ENCODE data around the gene LZTS2.

LZTS2 gene

DNA sequence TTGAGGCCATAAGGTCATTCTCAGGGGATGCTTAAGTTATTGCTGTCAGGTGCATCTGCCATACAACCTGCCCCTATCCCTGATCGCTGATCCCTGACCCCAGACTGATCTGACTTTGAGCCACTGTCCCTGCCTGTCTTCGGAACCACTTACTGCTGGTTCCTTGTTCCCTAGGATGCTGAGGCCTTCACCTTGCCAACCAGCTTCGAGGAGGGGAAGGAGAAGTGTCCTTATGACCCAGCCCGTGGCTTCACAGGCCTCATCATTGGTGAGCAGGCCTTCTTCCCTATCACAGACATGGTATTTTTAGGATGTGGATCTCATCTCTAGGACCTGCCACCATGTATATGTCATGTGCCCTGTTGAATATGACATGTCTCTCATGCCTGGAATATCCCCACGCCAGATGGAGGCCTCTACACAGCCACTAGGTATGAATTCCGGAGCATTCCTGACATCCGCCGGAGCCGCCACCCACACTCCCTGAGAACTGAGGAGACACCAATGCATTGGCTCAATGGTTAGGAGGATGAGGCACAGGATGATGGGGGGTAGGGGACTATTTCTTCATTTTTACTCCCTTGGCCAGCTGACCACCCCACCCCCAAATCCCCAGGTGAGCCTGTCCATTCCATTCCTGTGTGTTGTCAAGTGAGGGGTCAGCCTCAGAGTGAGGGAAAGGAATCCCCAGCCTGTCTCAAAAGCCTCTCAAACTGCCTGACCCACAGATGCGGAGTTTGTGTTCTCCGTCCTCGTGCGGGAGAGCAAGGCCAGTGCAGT lies 21.3 kb upstream of the LZTS2 start:
- DNase-seq (ENCODE audit: low spot score) = no peak

DNA sequence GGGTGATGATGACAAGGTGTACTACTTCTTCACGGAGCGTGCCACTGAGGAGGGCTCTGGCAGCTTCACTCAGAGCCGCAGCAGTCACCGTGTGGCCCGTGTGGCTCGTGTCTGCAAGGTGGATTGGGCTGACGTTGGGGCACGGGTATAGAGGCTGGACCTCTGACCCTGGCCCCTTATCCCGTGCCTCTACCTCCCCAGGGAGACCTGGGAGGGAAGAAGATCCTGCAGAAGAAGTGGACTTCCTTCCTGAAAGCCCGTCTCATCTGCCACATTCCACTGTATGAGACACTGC lies 20.8 kb upstream of the LZTS2 start:
- DNase-seq (ENCODE audit: low spot score) = no peak

DNA sequence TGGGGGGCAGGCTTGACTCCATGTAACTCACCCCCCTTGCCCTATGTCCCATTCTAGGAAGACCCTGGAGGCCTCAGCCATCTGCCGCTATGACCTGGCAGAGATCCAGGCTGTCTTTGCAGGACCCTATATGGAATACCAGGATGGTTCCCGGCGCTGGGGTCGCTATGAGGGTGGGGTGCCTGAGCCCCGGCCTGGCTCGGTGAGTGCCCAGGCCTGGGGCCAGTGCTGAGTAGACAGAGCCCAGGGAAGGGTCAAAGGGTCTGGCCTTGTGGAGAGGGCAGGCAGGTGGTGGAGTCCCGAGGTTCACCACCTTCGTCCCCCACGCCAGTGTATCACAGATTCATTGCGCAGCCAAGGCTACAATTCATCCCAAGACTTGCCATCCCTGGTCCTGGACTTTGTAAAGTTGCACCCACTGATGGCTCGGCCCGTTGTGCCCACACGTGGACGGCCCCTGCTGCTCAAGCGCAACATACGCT lies 19.8 kb upstream of the LZTS2 start:
- DNase-seq (ENCODE audit: low spot score) = no peak

DNA sequence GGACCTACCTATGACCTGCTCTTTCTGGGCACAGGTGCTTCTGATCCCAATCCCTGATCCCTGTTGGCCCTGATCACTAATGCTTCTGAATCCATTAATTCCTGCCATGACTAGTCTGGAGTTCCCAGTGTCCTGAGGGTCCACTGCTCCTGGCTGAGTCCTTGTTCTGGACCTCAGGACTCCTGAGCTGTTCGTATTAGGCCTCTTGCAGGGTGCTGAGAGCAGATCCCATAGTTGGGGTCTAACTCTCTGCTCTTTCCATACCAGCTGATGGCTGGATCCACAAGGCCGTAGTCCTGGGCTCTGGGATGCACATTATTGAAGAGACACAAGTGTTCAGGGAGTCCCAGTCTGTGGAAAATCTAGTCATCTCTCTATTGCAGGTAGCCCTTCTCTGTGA lies 19.3 kb upstream of the LZTS2 start:
- DNase-seq (ENCODE audit: low spot score) = no peak

DNA sequence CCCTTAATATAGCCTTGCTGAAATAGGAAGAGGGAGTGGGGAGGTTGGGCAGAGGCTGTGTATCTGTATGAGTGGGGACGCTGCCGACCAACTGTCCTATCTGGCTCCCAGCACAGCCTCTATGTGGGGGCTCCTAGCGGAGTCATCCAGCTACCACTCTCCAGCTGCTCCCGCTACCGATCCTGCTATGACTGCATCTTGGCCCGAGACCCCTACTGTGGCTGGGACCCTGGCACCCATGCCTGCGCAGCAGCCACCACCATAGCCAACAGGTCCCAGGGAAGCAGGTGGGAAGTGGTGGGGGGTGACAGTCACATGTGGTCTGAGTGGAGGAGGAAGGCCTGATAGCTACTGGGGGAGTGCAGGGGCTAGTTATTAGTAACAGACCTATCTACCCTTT lies 18.9 kb upstream of the LZTS2 start:
- DNase-seq (ENCODE audit: low spot score) = no peak

DNA sequence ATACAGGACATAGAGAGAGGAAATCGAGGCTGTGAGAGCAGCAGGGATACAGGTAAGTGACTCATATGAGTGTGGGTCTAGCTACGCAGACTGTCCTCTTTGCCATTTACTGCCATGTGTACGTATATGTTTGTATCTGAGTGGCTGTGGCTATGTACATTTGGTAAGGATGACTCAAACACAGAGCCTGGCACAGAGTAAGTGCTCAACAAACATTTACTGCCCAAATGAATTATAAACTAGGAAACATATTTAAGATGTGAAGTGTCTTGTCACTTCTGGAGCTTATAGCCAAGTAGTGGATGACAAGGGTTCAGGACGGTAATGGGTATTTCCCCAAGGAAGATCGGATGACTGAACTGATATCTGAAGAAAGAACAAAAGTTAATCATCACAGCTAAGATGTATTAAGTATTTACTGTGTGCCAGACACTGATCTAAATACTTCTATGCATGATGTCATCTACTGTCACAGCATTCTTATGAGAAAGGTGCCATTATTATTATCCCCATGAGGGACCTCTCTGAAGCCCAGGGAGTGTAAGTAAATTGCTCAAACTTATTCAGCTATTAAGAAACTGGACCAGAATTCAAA lies 18.3 kb upstream of the LZTS2 start:
- DNase-seq (ENCODE audit: low spot score) = no peak

DNA sequence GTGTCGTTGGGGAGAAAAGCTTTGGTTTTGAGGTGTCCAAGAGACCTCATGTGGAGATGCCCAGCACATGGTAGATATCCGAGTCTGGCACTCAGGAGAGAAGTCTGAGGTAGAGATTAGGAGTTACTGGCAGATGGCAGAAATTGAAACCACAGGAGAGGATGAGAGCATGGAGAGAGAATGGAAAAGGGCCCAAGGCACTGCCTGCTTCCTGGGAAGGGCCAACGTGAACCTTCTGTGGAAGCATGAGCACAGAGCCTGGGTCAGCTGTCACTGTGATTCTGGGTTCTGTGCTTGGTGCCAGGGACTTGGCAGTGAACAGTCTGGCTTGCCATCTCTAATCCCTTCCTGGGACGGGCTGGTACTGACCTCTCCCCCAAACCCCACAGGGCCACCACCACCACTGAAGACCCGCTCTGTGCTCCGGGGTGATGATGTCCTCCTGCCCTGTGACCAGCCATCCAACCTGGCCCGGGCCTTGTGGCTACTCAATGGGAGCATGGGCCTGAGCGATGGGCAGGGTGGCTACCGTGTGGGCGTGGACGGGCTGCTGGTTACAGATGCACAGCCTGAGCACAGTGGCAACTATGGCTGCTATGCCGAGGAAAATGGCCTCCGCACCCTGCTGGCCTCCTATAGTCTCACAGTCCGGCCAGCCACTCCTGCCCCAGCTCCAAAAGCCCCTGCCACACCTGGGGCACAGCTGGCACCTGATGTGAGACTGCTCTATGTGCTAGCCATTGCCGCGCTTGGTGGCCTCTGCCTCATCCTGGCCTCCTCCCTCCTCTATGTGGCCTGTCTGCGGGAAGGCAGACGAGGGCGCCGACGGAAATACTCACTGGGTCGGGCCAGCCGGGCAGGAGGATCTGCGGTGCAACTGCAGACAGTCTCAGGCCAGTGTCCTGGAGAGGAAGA lies 16.4 kb upstream of the LZTS2 start:
- no peak for DNase-seq (ENCODE audit: low spot score)

DNA sequence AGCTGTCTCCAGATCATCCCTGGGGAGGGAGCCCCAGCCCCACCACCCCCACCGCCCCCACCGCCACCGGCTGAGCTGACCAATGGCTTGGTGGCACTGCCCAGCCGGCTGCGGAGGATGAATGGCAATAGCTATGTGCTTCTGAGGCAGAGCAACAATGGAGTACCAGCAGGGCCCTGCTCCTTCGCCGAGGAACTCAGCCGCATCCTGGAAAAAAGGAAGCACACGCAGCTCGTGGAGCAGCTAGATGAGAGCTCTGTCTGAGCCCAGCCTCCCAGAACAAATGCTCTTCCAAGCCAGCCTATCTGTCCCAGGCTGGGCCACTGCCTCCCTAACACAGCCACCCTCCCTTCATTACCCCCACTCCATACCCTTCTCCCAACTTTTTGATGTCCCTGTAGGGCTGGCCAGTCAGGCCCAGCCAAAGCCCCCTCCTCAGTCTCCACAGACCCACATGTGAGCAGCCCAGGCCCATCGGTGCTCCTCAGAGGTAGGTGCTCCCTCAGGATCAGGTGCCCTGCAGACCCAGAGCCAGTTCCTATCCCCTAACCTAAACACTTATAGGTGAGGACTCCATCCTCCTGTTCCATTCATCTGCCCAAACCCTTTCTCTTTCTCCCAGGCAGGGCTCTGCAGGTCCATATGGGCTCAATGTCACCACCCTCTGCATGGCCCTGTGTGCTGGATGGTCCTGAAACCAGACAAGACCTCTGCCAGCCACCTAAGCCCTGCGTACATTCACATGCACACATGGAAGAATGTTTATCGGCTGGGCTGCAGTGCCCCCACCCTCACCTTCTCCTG lies 15.5 kb upstream of the LZTS2 start:
- no peak for DNase-seq (ENCODE audit: low spot score)

DNA sequence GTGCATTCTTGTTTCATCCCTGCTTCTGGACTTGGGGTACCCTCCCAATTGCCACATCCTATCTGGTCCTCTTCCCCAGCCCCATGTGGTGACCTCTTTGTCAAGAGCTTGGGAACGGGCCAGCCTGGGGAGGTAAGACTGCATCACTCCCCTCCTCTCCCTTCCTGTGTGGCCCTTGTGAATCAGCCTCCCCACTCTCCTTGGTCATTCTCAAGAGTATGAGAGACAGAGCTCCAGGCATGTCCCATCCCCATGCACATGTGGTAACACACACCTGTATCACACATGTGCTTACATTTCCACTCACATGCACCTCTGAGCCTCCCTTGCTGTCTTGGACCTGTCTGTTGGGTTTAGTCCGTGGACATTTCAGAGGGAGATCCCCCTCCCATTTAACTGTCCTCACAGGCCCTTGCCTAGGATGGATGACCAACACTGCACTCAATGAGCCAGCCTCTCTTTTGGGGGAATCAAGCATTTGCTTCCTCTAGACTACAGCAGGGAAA lies 14.9 kb upstream of the LZTS2 start:
- no peak for DNase-seq (ENCODE audit: low spot score)

DNA sequence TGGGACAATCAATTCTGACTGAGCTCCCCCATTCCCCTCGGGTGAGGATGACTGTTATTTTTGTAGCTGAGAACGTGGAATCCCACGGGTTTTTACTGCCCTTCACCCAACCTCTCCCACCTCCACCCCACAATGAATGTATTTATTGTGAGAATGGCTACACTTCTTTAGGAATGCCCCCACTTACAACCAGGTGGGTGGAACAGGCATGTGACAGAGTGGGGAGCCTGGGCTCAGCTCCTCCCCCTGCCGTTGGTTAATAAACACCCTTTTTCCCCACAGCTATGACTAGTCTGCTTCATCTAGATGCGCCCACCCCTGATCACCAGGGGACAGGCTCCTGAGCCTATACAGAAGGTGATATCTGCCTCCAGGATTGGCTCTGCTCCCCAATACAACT lies 14.3 kb upstream of the LZTS2 start:
- DNase-seq (ENCODE audit: low spot score) = no peak

DNA sequence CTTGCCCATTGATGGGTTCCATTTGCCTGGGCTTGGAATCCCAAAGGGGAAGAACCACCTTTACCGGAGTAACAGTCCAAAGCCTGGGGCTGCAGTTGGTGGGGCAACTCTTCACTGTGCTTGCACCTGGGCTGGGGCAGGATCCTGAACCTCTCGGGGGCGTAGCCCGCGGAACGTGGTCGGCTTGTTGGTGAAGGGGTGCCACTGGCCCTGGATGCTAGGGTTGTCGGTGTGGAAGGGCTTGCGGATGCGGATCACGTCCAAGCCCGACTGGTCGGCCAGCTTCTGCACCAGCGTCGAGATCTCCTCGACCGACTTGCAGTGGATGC lies 13.0 kb upstream of the LZTS2 start:
- no peak for DNase-seq (ENCODE audit: low spot score)

DNA sequence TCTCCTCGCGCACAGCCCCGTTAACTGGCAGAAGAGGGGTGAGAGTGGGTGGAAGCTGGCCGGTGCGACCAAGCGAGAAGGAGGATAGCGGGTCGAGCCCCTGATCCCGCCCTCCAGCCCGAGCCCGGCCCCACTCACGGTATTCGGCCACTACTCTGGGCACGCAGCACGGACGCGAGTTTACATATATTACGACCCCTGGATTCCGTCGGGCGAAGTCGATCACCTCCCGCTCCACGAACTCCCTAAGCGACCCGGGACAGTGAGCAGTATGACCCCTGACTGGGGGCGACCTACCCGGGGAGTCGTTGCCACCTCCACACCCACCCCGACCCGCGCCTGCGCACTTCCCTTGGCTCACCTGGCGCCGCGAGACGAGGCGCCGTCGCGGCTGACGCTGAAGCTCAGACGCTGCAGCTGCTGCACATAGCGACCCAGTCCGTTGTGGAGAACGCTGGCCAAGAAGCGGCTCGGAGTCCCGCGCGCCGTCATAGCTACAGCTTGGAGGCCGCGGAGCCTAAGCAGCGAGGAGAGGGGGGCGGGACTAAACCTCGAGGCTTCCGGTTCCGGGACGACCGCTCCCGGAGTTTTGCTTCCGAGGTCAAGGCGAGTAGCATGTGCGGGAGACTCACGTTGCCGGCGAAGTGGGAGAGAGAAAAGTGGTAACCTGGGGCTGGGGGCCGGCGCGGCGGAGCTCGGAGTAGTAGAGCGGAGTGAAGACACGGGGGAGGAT lies 12.5 kb upstream of the LZTS2 start, which contains the start of the genes MRPL43 and TWNK:
TSS of gene MRPL43 (minus strand) at position 546 of the 733 bp plus-strand sequence. CDS start at position 492, 54 bp downstream.
TSS of gene TWNK (plus strand) at position 592 of the 733 bp plus-strand sequence. CDS start 668 bp downstream, outside the sequence.
- peak; percentile 53 for DNase-seq (ENCODE audit: low spot score)

DNA sequence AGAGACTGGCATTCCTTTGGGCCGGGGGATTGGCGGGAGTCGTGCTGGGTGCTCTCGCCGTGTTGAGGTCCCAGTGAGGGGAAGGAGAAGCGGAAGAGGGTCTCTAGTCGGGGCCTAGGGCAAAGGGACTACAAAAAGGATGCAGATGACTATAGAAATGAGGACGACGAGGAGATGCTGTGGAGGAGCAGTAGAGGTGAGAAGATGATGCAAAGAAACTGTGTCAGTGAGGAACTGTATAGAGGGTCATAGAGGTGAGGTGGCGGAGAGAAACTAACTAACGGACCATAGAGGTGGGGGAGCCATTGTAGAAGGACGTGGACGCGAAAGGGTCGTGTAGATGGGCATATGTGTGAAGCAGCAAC lies 11.9 kb upstream of the LZTS2 start:
- no peak for DNase-seq (ENCODE audit: low spot score)

DNA sequence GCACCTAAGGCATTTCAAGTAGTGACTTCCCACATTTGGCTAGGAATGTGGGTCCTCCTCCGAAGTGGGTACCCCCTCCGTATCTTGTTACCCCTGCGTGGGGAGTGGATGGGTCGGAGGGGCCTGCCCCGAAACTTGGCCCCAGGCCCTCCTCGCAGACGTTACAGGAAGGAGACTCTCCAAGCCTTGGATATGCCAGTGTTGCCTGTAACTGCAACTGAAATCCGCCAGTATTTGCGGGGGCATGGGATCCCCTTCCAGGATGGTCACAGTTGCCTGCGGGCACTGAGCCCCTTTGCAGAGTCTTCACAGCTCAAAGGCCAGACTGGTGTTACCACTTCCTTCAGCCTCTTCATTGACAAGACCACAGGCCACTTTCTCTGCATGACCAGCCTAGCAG lies 11.4 kb upstream of the LZTS2 start:
- no peak for DNase-seq (ENCODE audit: low spot score)

DNA sequence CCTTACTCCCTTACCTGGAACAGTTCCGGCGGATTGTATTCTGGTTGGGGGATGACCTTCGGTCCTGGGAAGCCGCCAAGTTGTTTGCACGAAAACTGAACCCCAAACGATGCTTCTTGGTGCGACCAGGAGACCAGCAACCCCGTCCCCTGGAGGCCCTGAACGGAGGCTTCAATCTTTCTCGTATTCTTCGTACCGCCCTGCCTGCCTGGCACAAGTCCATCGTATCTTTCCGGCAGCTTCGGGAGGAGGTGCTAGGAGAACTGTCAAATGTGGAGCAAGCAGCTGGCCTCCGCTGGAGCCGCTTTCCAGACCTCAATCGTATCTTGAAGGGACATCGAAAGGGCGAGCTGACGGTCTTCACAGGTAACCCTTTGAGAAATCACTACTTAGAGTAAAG lies 10.5 kb upstream of the LZTS2 start:
- no peak for DNase-seq (ENCODE audit: low spot score)

DNA sequence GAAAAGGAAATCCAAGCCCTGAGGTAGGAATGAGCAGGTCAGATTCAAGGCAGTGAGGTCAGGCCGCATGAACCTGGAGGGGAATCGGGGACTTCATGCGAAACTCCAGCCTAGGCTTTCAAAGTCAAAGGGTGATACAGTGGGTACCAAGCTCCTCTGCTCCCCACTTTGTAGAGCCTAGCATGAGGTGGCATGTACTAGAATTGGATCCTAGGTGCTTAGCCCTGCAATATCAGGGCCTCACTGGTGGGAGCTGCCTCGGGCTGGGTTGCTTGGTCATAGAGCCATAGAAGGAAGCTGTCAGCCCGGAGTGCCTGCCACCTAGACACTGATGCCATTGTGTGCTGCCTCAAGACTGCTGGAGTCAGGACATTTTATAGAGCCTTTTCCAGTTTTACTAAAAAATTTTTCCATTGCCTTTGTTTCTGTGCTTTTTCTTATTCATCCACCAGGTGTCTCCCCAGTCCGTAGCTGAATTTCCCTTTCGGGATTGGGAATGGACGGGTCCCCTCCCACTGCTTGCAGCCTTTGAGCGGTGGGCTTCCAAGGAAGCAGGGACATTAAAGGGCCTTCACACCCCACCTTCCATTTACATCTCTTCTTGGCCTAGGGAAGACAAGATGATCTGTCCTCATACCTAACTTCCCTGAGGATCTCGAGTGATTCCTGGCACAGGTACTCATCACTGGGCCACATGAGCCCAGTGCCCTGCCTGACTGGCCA lies 5.5 kb upstream of the LZTS2 start:
- DNase-seq (ENCODE audit: low spot score) = no peak

DNA sequence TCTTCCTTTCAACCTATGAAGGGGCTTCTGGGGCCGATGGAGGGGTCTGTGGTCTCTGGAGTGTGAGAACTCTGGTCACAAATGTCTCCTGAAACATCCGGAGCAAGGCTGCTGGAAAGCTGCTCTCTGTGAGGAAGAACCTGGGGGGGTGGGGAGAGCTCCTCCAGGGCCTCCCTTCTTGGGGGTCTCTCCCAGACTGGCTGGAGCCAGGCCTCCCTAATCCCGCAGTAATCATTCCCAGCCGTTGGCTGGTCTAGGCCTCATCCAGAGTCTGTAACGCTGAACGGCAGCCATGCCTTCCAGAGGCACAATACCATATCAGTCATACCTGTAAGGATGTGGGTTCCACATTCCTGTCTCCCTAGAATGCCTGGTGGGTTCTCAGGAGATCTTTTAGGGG lies 4.4 kb upstream of the LZTS2 start:
- DNase-seq (ENCODE audit: low spot score) = no peak

DNA sequence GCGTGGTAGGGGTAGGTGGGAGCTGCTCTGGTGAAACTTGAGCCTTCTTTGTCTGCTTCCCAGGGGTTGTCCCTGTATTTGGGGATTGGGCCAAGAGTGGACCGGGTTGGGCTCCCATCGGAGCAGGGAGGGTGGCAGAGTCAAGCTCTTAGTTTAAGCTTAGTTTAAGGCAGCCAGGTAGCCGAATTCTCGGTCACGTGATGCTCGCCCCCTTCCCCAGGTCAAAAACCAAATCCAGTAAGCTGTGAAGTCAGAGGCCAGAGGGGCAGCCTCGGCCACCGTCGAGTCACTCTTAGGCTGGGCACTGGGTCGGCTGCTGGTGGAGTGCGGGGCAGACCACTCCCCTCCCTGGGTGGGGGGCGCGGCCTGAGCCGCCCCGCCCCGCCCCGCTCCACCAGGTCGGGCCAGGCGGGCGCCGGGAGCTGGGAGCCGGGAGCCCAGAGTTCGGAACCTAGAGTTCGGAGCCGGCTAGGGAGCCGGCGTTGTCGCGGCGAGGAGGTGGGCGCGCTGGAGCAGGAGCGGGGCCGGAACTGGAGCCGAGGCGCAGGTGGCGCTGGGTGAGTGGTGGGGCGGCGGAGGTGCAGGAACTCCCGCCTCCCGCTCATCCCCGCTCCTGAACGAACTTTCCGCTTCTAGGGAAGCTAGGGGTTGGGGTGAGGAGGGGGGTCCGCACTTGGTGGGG lies 2.8 kb upstream of the LZTS2 start:
- no peak for DNase-seq (ENCODE audit: low spot score)

DNA sequence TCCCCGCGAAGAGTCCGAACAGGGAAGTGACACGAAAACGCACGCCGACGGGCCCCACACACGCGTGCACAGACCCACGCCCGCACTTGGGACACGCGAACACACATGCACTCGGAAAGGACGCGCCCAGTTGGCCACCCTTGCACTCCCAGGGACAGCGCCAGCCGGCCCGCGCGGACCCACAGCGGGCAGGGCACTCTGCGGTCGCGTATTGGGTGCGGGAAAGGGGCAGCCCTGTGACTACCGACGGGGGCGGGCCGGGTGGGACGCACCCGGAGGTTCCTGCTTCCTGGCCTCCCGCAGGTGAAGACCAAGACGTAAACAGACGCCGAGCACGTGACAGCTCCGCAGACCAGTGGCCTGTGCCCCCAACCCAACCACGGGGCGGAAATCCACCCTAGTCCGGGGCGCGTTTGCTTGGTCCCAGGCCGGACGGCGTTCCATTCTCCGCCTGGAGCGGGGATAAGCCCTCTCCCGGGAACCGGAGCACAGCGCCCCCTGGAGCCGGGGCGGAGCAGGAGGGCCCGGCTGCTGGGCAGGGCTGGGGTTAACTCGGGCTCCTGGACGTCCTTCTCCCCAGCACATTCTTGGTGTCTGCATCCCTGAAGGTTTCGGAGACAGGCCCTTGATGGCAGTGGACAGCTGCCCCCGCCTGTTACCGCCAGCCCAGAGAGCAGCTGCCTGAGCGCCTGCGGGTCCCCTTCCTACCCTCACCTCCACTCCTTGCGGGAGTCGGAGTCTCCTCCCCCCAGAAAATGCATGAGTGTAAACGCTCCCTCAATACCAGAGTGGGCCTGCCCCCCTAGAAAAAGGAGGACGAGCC lies 2.0 kb upstream of the LZTS2 start:
- DNase-seq (ENCODE audit: low spot score) = peak; percentile 55

Data from COLO829 (cell line).